CD14-positive monocyte (primary cell): Measurements from ENCODE around the gene LUZP1. TPM values are rescaled to one million over a fixed set of nuclear protein-coding genes. Genes with fewer than 3 reads are reported as not detected.
"Not testable (repeated sequence)": the region's sequence is repeated elsewhere in the genome, so short reads cannot be mapped to it uniquely, and the experiment has no call there.

Experiments
- DNase-seq, 3 donors: peaks; one replicate each; pipeline ENCODE4 v3.0.0-alpha.2; 2011 to 2022
- H2AFZ ChIP-seq: 2 replicates; pipeline ENCODE4 v1.6.0; 2012; ENCODE audit warnings: mild to moderate bottlenecking, low read depth, low read length, inconsistent platforms; ENCODE audit not compliant: insufficient read depth, poor library complexity, severe bottlenecking
- H3K27ac ChIP-seq, 2 donors: 1 replicate in 1 of 2; 2 replicates in 1 of 2; pipeline ENCODE4 v1.5.1; 2012 to 2013; ENCODE audit warnings: low read length in 2 of 2, control low read depth in 1 of 2, inconsistent platforms in 1 of 2, low read depth in 1 of 2, mild to moderate bottlenecking in 1 of 2
- H3K27me3 ChIP-seq, 2 donors: one replicate each; pipeline versions ENCODE4 v1.6.0 to v1.6.1; 2011 to 2013; ENCODE audit warnings: low read length in 2 of 2; ENCODE audit not compliant: control insufficient read depth in 2 of 2, insufficient read depth in 2 of 2
- H3K36me3 ChIP-seq, 2 donors: replicated peaks in 1 of 2; 1 replicate in 1 of 2; 2 replicates in 1 of 2; pipeline versions ENCODE4 v1.5.1 to v1.6.1; 2012 to 2013; ENCODE audit warnings: low read length in 2 of 2, control low read depth in 1 of 2, inconsistent platforms in 1 of 2, mild to moderate bottlenecking in 1 of 2; ENCODE audit not compliant: insufficient read depth in 2 of 2, control insufficient read depth in 1 of 2
- H3K4me1 ChIP-seq, 2 donors: 1 replicate in 1 of 2; 2 replicates in 1 of 2; pipeline versions ENCODE4 v1.5.1 to v1.6.1; 2012 to 2013; ENCODE audit warnings: low read length in 2 of 2, control low read depth in 1 of 2, inconsistent platforms in 1 of 2, mild to moderate bottlenecking in 1 of 2, moderate library complexity in 1 of 2; ENCODE audit not compliant: insufficient read depth in 2 of 2, control insufficient read depth in 1 of 2
- H3K4me2 ChIP-seq: replicated peaks from 2 replicates; pipeline ENCODE3; 2012; ENCODE audit warnings: low read length, moderate library complexity, mild to moderate bottlenecking; ENCODE audit not compliant: poor library complexity, severe bottlenecking; ENCODE audit errors: extremely low read depth
- H3K4me3 ChIP-seq, 3 experiments: fragments of 200-600 bp in 1 of 3; sonication (generic) in 1 of 3; replicated peaks in 1 of 3; 1 replicate in 2 of 3; 2 replicates in 1 of 3; pipeline ENCODE4 v1.5.1; 2011 to 2013; ENCODE audit warnings: low read length in 3 of 3, mild to moderate bottlenecking in 3 of 3, control low read depth in 2 of 3, low read depth in 2 of 3, inconsistent platforms in 1 of 3, moderate library complexity in 1 of 3
- H3K79me2 ChIP-seq: 2 replicates; pipeline ENCODE4 v1.6.0; 2012; ENCODE audit warnings: mild to moderate bottlenecking, control low read depth, inconsistent platforms, low read length, moderate library complexity; ENCODE audit not compliant: insufficient read depth
- H3K9ac ChIP-seq: 2 replicates; pipeline ENCODE4 v1.6.0; 2017; ENCODE audit warnings: low read length, mild to moderate bottlenecking; ENCODE audit not compliant: insufficient read depth, poor library complexity, severe bottlenecking
- H3K9me3 ChIP-seq, 2 donors: replicated peaks in 1 of 2; 1 replicate in 1 of 2; 2 replicates in 1 of 2; pipeline versions ENCODE4 v1.5.1 to v1.6.1; 2012 to 2013; ENCODE audit warnings: low read length in 2 of 2, control low read depth in 1 of 2; ENCODE audit not compliant: control insufficient read depth in 1 of 2, insufficient read depth in 1 of 2
- H4K20me1 ChIP-seq: 2 replicates; pipeline ENCODE4 v1.6.0; 2012; ENCODE audit warnings: mild to moderate bottlenecking, low read length, control low read depth, moderate library complexity; ENCODE audit not compliant: insufficient read depth
- H3K27ac Mint-ChIP-seq, 7 donors: one replicate each; pipeline ENCODE4 v1.8.0; 2020; ENCODE audit warnings: mild to moderate bottlenecking in 7 of 7, mixed read lengths in 7 of 7, moderate library complexity in 6 of 7, inconsistent platforms in 2 of 7
- H3K27me3 Mint-ChIP-seq, 3 donors: one replicate each; pipeline ENCODE4 v1.8.0; 2021 to 2022; ENCODE audit warnings: low read depth in 3 of 3, mild to moderate bottlenecking in 3 of 3, mixed read lengths in 3 of 3, moderate library complexity in 3 of 3, inconsistent platforms in 1 of 3
- H3K36me3 Mint-ChIP-seq, 2 donors: one replicate each; pipeline ENCODE4 v1.8.0; 2020; ENCODE audit warnings: mixed read lengths in 2 of 2, inconsistent platforms in 1 of 2, mild to moderate bottlenecking in 1 of 2
- H3K4me1 Mint-ChIP-seq: one replicate; pipeline ENCODE4 v1.8.0; 2020; ENCODE audit warnings: mild to moderate bottlenecking, mixed read lengths
- H3K4me3 Mint-ChIP-seq, 2 donors: one replicate each; pipeline ENCODE4 v1.8.0; 2020; ENCODE audit warnings: mild to moderate bottlenecking in 2 of 2, mixed read lengths in 2 of 2, moderate library complexity in 1 of 2
- H3K9me3 Mint-ChIP-seq, 7 donors: one replicate each; pipeline ENCODE4 v1.8.0; 2020 to 2022; ENCODE audit warnings: mixed read lengths in 7 of 7, mild to moderate bottlenecking in 6 of 7, moderate library complexity in 6 of 7, inconsistent platforms in 2 of 7
- CTCF ChIP-seq: fragments of 200-600 bp; IDR thresholded peaks from one replicate; pipeline ENCODE4 v1.8.0; 2022; ENCODE audit warnings: antibody characterized with exemption, mild to moderate bottlenecking
- WGBS: methylation state at CpG from one replicate; pipeline ENCODE4 v1.1.5; 2013; ENCODE audit warnings: missing lambda C conversion rate; ENCODE audit not compliant: insufficient coverage; 5-methylcytosine and 5-hydroxymethylcytosine counted together
- intact Hi-C, 2 donors: fragments of 100-400 bp; cut with micrococcal nuclease; formaldehyde crosslinking; loops; one replicate each; pipeline versions ENCODE4 v1.15.0 to v1.15.1; 2023
- polyA plus RNA-seq, 3 donors: library from polyadenylated mRNA; depleted of rRNA in 1 of 3; unstranded in 2 of 3; stranded (reverse) in 1 of 3; fragments of 300-500 nt in 2 of 3; fragments of >200 nt in 1 of 3; fragmentation: Illumina TruSeq in 2 of 3; gene quantifications; 1 replicate in 2 of 3; 2 replicates in 1 of 3; pipeline ENCODE4 v1.2.3, GENCODE V29; 2012 to 2021

Gene LUZP1
- polyA plus RNA-seq, 3 donors: 4.4 to 8.7 (median 5.8) TPM

- TF ChIP-seq CTCF: no peak
- WGBS: 100% methylated on average over 2 of the region's 3 CpGs
- Mint-ChIP-seq H3K27me3 (peaks cover 8 to 11% (median 8%) of the 10 kb centered on the region in 3 donors), H3K9me3 (no peaks in the 10 kb centered on the region), H3K4me3 (no peak overlapping the region), H3K4me1 (peaks cover 2% of the 10 kb centered on the region), H3K27ac (no peak overlapping the region), H3K36me3 (no peaks in the 10 kb centered on the region)
- H3K9ac ChIP-seq: no peak overlapping the region
- no peaks in the 10 kb centered on the region for H4K20me1 ChIP-seq
- intact Hi-C loops: no loop called here
- DNase-seq: no peak
- H3K27me3 ChIP-seq: no peaks in the 10 kb centered on the region
- no peak overlapping the region for H3K4me3 ChIP-seq
- no peaks in the 10 kb centered on the region for H3K79me2 ChIP-seq
- H3K4me2 ChIP-seq: no peak overlapping the region
- H2AFZ ChIP-seq: no peak overlapping the region
- H3K27ac ChIP-seq: no peak overlapping the region
- H3K4me1 ChIP-seq: no peaks in the 10 kb centered on the region
- H3K36me3 ChIP-seq: no peaks in the 10 kb centered on the region
- no peaks in the 10 kb centered on the region for H3K9me3 ChIP-seq
These were observed 22.5 kb upstream of the LUZP1 start for GRCh38 chr1:23191199-23191598.

- H3K27me3 ChIP-seq, intact Hi-C loops, H3K36me3 ChIP-seq, H2AFZ ChIP-seq, H3K4me2 ChIP-seq, H3K9ac ChIP-seq, H3K9me3 Mint-ChIP-seq, H3K9me3 ChIP-seq, H3K27ac ChIP-seq, H4K20me1 ChIP-seq, H3K4me3 ChIP-seq, H3K27ac Mint-ChIP-seq, H3K36me3 Mint-ChIP-seq, H3K79me2 ChIP-seq, H3K4me1 ChIP-seq, H3K4me3 Mint-ChIP-seq, H3K4me1 Mint-ChIP-seq, DNase-seq: not testable (repeated sequence)
- peaks cover 8 to 11% (median 9%) of the 10 kb centered on the region in 3 donors for H3K27me3 Mint-ChIP-seq
- WGBS: 96% methylated on average over 3 of the region's 13 CpGs
These were observed 20.3 kb upstream of the LUZP1 start for GRCh38 chr1:23188936-23189452.
